Measurements from ENCODE around the gene EPHA1. TPM values are rescaled to one million over a fixed set of nuclear protein-coding genes. Genes with fewer than 3 reads are reported as not detected.

Gene EPHA1
- total RNA-seq, 1 donor from 2014 or later: 54.4 TPM

DNA sequence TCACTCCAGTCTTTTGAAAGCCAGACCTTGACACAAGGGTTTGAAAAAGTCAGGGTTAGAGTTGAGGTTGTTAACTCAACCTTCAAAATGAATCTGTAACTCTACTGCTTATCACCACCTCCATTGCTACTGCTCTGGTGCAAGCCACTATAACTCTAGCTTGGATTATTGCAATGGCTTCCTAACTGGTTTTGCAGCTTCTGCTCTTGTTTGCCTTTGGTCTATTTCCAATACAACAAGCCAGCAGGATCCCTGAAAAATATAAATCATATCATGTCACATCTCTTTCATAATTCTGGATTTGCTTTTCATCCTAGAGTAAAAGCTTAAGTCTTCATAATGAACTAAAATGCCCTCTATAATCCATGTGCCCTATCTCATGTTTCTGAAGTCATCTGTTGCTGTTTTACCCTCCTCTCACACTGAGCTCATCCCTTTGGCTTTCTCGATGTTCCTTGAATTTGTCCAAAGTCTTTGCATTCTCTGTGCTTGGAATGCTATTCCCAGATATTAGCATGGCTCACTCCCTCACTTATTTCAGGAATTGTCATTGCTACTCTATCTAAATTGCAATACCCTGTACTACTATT is 45.5 kb upstream of the EPHA1 start:
- no peaks in the 10 kb centered on the region for H3K9me3 Mint-ChIP-seq (ENCODE audit: low read depth)
- H3K27me3 Mint-ChIP-seq: no peaks in the 10 kb centered on the region
- no peak overlapping the region for H3K4me3 Mint-ChIP-seq (ENCODE audit: low read depth)
- no peak for TF ChIP-seq CTCF (IDR thresholded peaks at IDR 0.05; ENCODE audit: unreplicated experiment)
- DNase-seq (ENCODE audit: low spot score, unreplicated experiment): no peak
- no peak overlapping the region for H3K27ac Mint-ChIP-seq
- H3K4me1 Mint-ChIP-seq (ENCODE audit: low read depth): no peaks in the 10 kb centered on the region
- H3K36me3 Mint-ChIP-seq (ENCODE audit: insufficient read depth): no peaks in the 10 kb centered on the region

DNA sequence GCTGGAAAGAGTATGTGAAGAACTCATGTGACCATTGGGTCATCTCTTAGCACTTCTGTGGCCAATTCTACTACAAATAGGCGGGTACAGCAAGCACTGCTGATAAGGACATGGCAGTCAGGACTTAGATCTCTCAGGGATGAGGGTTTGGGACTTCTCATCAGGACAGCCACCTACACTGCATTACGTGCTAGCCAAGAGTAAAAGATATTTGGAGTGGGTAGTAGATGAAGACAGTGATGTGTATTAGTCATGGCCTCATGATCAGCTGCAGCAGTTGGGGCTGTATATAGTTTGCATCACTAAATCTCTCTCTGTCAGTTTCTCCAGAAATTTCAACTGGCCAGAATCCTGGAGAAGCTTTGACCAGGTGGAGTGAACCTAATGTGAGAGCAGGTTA is 43.8 kb upstream of the EPHA1 start:
- Mint-ChIP-seq H3K4me1 (ENCODE audit: low read depth) (no peaks in the 10 kb centered on the region), H3K27ac (no peak overlapping the region), H3K36me3 (ENCODE audit: insufficient read depth) (no peaks in the 10 kb centered on the region), H3K9me3 (ENCODE audit: low read depth) (no peaks in the 10 kb centered on the region), H3K4me3 (ENCODE audit: low read depth) (no peak overlapping the region), H3K27me3 (no peaks in the 10 kb centered on the region)
- no peak for DNase-seq (ENCODE audit: low spot score, unreplicated experiment)
- TF ChIP-seq CTCF (IDR thresholded peaks at IDR 0.05; ENCODE audit: unreplicated experiment): no peak

DNA sequence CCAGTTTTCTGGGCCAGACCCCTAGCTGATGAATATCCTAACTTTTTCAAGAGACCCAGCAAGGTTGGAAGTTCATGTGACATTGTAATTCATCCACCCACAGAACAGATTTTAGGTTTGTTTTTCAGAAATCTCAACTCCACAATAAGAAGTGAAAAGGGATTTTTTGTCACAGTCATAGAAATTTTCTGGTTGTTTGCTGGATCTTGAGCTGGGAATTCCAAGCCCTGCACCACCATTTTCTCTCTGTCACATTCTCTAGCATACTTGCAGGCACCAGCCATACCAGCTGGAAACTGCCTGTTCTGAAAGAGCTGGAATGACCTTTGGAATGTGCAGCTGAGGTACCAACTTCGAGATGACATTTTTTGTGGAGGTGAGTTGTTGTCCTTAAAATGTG is 43.1 kb upstream of the EPHA1 start:
- Mint-ChIP-seq H3K4me3 (ENCODE audit: low read depth) (no peak overlapping the region), H3K36me3 (ENCODE audit: insufficient read depth) (no peaks in the 10 kb centered on the region), H3K4me1 (ENCODE audit: low read depth) (no peaks in the 10 kb centered on the region), H3K9me3 (ENCODE audit: low read depth) (no peaks in the 10 kb centered on the region), H3K27me3 (no peaks in the 10 kb centered on the region), H3K27ac (no peak overlapping the region)
- TF ChIP-seq CTCF (IDR thresholded peaks at IDR 0.05; ENCODE audit: unreplicated experiment): no peak
- no peak for DNase-seq (ENCODE audit: low spot score, unreplicated experiment)

DNA sequence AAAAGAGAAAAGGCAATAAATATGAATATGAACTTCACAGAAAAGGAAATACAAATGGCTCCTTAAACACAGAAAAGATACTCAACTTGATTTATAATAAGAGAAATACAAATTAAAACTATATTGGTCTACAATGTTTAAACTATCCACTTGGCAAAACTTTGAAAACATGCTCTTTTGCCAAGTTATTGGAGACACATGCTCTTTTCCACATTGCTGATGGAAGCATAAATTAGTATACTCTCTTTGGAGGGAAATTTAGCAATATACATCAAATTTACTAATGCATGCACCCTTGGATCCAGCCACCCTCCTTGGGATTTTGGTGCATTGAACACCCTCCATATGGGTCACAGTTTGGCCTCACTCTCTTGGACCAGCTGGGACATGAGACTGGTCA is 42.5 kb upstream of the EPHA1 start:
- H3K36me3 Mint-ChIP-seq (ENCODE audit: insufficient read depth): no peaks in the 10 kb centered on the region
- no peak overlapping the region for H3K4me3 Mint-ChIP-seq (ENCODE audit: low read depth)
- no peak for TF ChIP-seq CTCF (IDR thresholded peaks at IDR 0.05; ENCODE audit: unreplicated experiment)
- DNase-seq (ENCODE audit: low spot score, unreplicated experiment): no peak
- H3K27me3 Mint-ChIP-seq: no peaks in the 10 kb centered on the region
- no peak overlapping the region for H3K27ac Mint-ChIP-seq
- no peaks in the 10 kb centered on the region for H3K4me1 Mint-ChIP-seq (ENCODE audit: low read depth)
- H3K9me3 Mint-ChIP-seq (ENCODE audit: low read depth): no peaks in the 10 kb centered on the region

- no peak for TF ChIP-seq CTCF (IDR thresholded peaks at IDR 0.05; ENCODE audit: unreplicated experiment)
- DNase-seq (ENCODE audit: low spot score, unreplicated experiment): no peak
- H3K4me1 Mint-ChIP-seq (ENCODE audit: low read depth): no peaks in the 10 kb centered on the region
- no peaks in the 10 kb centered on the region for H3K9me3 Mint-ChIP-seq (ENCODE audit: low read depth)
- no peaks in the 10 kb centered on the region for H3K27me3 Mint-ChIP-seq
- no peak overlapping the region for H3K27ac Mint-ChIP-seq
- no peaks in the 10 kb centered on the region for H3K36me3 Mint-ChIP-seq (ENCODE audit: insufficient read depth)
- H3K4me3 Mint-ChIP-seq (ENCODE audit: low read depth): no peak overlapping the region
Measured at GRCh38 chr7:143449793-143450192, 41.1 kb upstream of the EPHA1 start.
